GM04503 (cell line): ENCODE measurements around the gene EHMT1.
"Not testable (repeated sequence)": the region's sequence is repeated elsewhere in the genome, so short reads cannot be mapped to it uniquely, and the experiment has no call there.

ENCODE experiments used
- DNase-seq: peaks from one replicate; pipeline ENCODE4 v3.0.0-alpha.2; 2012; ENCODE audit warnings: low read depth

The EHMT1 gene

DNA sequence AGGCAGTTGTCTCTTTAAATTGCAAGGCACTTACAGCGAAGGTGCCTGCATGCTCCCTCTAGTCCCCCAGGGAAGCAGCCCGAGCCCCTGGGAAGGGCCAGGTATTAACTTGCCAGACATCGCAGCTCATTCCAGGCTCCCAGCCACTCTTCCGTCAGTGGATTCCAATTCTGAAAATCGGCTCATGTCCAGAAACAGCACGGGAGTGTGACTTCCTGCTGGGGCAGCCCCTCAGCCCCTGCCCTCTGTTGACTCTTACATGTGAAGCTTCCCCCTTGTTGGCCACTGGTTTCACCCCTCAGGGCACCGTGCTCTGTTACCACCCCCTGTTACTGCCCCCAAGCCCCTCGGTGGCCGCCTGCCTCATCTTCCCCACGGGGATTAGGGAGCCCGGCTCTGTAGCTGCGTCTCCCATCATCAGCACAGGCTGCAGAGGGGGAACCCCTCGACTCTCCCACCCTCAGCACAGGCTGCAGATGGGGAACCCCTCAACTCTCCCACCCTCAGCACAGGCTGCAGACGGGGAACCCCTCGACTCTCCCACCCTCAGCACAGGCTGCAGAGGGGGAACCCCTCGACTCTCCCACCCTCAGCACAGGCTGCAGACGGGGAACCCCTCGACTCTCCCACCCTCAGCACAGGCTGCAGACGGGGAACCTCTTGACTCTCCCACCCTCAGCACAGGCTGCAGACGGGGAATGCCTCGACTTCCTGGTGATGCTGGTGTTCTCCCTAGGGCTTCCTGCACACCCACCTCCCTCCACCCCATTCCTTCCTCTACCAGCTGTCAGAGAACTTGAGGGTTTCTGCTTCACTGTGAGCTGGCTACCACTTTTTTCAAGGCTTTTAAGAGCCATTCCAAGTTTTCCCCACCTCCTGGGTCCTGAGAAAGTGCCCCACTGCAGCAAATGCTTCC lies 247.7 kb downstream of the EHMT1 start:
- no peak for DNase-seq

DNA sequence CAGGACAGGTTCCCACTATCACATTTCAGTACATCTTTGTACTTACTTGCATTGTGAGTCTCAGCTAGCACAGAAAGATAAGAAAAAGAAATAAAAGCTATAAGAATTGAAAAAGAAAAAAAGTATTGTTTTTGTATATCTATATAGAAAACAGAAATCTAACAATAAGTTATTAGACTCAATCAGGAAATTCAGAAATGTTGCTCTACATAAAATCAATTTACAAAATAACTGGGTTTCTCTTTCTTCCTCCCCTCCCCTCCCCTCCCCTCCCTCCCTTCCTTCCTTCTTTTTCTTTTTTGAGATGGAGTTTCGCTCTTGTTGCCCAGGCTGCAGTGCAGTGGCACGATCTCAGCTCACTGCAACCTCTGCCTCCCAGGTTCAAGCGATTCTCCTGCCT lies 251.6 kb downstream of the EHMT1 start:
- DNase-seq = no peak

DNA sequence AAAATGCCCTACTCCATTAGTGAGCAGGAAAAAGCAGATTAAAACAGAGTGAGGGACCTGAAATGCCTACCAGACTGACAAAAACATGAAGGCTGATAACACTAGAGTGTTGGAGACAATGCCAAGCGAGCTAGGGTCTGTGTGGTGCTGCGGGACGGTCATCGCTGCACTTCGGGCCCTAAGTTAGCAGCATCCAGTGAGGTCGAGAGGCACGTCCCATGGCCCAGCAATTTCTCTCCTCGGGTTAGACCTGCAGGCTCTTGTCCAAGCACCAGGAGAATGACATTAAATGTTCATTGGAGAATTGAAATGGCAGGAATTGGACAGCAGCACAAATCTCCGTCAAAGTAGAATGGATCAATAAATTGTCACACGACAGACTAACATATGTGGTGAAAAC lies 253.5 kb downstream of the EHMT1 start:
- no peak for DNase-seq

DNA sequence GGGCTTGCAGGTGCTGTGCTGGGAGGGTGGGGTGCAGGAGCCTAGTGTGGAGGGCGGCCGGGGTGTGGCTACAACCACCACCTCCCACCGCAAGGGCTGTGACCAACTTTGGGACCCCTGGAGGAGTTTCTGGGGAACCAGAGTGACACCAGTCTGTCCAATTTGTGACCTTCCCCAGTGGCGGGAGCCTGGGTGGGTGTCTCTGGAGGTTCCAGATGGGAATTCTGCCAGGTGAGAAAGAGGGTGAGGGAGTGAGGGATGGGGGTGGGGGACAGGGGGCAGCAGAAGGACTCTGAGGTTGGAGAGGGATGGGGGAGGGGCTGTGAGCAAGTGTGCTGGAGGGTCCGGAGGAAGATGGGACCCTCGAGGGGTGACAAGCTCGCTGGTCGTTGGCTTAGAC lies 254.6 kb downstream of the EHMT1 start:
- no peak for DNase-seq

DNA sequence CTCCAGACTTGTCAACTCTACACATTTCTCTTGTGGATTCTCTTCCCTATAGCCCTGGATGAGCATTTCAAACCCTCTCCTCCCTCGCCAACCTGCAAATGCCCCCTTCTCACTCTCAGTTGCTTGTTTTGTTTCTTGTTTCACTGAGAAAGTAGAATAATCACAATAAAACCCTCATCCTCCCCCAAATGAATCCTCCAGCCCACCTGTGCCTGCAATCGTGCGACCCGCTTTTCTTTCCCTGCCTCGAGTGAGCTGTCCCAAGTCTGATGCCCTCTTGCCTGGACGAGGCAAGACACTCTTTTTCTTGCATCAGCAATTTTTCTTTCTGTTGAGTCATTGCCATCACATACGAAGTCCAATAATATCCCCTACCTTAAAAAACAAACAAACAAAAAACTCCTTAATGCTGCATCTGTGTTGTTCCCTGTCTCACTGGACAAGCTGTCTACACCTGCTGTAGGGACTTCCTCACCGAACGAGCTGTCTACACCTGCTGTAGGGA lies 255.1 kb downstream of the EHMT1 start:
- DNase-seq = no peak

DNA sequence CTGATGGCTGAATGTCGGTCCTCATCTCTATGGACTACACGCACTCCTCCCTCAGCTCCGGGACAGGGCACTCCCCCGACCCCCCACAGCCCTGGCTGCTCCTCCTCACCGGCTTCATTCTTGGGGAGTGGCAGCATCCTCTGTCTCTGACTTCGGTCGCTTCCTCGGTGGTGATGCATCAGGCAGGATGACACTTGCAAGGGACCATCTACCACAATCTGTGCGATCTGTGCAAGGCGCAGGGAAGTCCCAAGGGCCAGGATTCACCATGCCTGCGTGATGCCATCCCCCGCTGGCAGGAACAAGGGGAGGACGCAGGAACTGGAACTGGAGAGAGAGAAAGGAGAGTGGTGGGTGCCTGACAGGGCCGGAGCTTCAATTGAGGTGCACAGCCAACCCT lies 256.5 kb downstream of the EHMT1 start:
- DNase-seq = no peak

DNA sequence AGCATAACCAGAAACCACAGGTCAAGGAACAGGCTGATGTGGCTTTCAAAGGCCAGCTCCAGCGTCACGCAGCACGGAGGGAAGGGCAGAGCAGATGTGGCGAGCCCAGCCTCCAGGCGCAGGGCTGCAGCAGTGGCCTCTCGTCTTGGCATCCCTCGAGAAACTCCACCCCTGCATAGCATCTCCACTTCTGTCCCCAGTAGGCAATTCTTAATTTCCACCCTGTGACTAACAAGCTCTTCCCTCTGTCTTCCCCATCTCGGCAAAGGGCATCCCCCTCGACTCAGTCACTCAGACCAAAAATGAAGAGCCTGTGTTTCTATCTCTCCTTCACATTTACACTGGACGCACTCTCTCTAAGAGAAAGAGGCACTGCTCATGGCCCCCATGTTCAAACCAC lies 257.0 kb downstream of the EHMT1 start:
- DNase-seq = no peak

DNA sequence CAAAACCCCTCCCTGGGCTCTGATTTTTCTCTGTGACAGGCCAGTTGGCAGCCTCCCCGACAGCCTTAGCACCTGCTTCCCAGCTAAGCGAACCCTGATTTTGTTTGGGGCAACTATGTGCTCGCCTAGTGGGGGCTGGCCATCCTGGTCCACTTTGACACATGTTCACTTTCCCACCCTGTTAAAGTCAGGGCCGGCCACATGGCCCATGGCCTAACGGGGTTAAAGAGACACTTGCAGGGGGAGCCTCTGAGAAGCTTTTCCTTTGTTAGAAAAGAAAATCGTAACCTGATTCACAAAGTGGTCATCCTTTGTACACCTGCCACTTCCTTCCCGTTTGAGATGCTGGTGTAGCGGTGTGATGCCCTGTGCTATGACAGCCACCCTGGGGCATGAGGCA lies 257.5 kb downstream of the EHMT1 start:
- DNase-seq = no peak

DNA sequence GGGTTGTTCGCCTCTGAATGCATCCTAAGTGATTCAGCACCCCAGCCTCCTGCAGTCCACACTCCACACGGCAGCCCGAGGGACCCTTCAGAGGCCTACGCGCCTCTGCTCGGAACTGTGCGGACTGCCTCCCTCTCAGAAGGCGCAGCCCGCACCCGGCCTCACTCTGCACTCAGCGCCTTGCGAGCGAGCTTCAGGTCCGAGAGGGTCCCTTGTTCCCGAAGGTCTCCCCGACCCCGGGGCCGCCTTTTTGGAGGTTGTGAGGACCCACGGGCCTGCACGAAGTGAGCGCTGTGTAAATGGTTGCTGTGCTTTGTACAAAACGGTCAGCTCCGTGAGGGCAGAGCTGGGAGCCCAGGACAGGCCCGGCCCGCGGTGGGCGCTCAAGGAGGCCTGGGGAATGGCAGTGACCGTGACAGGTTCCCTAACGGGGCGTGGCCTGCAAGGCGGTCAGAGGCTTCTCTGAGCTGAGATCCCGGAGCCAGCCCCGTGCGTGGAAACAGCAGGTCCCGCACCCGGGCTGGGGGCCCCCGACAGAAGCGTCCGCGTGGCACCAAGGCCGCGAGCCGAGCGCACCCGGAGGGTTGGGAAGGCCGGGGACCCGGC lies 258.1 kb downstream of the EHMT1 start:
- DNase-seq = no peak

DNA sequence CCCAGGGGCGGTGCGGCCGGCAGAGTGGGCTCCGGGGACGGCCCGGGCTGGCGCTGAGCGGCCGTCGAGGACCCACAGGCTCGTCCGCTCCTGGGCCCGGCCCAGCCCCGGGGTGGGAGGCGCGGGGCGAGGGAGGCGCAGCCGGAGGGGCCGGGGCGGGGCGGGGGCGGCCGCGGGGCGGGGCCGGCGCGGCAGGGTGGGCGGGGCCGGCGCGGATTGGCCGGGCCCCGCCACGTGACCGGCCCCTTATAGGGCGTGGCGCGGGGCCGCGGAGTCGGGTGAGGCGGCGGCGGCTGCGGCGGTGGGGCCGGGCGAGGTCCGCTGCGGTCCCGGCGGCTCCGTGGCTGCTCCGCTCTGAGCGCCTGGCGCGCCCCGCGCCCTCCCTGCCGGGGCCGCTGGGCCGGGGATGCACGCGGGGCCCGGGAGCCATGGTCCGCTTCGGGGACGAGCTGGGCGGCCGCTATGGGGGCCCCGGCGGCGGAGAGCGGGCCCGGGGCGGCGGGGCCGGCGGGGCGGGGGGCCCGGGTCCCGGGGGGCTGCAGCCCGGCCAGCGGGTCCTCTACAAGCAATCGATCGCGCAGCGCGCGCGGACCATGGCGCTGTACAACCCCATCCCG lies 258.8 kb downstream of the EHMT1 start, which contains the start of gene CACNA1B:
Gene CACNA1B, plus strand, starts transcription at position 277 of the 617 bp plus-strand sequence. Its CDS starts 152 bp downstream, at position 429.
- not testable (repeated sequence) for DNase-seq

DNA sequence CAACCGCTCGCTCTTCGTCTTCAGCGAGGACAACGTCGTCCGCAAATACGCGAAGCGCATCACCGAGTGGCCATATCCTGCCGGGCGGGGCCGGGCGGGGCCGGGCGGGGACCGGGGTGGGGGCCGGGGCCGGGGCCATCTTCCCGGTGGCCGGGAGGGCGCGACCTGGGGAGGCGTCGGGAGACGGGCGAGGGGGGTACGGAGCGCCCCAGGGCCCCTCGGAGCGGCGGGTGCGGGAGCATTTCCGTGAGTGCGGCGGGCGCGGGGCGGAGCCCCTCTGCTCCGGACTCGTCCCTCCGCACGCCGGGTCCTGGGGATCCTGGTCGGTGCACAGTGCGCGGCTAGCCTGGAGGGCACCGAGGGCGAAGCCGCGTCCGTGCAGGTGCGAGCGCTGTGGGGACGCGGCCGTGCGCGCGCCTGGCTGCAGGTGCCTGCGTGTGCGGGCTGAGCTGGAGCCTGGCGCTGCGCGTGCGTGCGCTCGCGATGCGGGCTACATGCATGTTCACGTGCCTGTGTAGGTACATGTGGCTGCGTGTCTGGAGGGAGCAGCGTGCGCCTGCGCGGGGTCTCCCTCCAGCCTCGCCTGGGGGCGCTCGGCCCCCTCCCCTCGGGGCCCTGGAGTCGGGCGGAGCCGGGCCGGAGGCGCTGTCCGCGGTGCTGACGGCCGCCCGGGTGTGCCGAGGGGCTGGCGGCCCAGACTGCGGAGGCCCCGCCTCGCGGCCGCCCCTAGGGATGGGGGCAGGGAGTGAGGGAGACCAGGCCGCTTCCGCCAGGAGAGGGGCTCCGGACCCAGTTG lies 259.5 kb downstream of the EHMT1 start:
- no peak for DNase-seq

DNA sequence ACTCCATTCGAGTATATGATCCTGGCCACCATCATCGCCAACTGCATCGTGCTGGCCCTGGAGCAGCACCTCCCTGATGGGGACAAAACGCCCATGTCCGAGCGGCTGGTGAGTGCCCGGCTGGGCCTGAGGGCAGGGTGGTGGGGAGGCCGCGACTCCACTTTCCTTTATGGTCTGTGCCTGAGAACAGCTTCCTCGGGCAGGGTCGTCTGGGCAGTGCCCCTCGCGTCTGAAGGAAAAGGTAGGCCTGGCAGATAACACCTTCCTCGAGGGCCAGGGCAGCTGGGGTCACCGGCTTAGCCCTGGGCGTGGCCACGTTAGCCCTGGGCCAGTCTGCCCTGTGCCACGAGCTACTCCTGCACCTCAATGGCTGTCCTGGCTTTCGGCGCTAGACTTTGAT lies 260.2 kb downstream of the EHMT1 start:
- no peak for DNase-seq

DNA sequence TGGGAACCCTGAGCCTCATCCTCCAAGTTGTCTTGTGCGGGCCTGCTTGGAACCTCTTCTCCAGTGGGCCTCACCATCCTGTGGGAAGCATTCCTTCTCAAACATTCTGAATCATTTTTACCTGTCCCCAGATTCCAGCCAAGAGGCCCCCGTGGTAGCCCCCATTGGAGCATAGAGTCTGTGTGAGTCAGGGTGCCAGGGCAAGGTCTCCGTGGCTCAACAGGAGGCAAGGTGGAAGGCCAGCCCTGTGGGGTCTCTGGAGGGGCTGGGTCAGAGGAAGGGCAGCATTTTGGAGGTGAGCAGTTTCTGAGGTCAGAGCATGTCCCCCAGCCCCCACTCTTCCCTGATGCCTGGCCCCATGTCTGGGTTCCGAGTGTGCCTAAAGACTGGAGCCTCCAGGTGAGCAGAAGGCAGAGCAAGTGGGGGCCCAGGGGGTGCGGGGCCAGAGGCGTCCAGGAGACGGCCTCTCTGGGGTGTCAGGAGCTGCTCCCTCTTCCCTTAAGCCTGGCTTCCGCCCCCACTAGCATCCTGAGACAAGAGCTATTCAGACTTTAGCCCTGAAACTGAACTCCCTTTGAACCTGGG lies 260.9 kb downstream of the EHMT1 start:
- no peak for DNase-seq

DNA sequence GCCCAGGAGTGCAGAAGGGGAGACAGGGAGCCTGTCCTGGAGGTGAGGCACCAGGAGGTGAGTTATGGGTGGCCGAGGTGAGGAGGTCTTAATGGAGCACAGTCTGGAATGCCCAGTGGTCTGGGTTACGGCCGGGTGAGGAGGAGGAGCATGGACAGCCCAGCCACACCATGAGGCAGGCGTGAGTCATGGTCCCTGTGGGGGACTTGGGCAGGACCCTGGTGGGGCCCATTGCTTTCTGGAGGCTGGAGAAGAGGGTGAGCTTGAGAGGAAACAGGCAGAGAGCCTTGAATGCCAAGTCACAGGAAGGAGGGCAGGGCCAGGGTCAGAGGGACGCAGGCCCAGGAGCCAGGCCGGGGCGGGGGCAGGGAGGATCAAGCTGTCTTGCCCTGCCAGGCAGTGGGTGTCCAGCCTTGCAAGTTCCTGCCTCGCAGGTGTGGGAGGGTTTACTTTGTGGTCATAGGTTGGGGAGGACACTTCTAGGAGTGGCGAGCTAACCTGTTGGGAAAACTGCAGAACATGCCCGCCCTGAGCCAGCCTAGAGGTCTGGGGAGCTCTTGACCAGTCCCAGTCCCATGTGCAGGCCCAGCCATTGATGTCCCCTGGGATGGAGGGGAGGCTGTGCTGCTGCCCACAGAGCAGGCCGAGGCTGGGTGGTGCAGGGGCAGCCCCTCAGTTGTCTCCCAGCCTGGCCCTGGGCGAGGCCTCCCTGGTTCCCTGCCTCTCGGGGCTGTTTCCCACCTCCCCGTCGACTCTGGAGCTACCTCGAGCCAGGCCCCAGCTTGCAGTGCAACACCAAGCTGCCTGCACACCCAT lies 261.6 kb downstream of the EHMT1 start:
- DNase-seq = no peak

DNA sequence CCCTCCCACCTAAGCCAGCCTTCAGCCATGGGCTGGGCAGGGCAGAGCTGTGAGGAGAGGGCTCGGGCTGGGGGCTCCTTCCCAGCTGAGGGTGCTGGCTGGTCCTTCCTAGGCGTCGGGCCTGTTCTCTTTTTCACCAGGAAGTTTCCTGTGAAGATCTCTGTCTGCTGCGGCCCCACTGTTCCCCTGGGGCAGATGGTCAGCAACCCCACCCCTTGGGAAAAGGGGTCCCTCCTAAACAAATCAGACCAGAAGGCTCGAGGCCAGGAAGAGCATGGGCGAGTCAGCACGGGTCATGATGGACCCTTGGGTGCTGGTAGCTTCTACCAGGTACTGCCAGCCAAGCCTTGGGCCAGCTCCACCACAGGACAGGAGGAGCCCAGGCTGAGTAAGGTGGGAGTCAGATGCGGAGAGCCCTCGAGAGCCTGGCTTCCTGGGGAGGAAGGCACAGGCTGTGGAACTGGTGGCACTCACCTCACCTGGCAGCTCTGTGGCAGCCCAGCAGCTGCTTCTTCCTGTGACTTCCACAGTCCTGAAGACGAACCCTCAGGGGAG lies 262.2 kb downstream of the EHMT1 start:
- DNase-seq = no peak

DNA sequence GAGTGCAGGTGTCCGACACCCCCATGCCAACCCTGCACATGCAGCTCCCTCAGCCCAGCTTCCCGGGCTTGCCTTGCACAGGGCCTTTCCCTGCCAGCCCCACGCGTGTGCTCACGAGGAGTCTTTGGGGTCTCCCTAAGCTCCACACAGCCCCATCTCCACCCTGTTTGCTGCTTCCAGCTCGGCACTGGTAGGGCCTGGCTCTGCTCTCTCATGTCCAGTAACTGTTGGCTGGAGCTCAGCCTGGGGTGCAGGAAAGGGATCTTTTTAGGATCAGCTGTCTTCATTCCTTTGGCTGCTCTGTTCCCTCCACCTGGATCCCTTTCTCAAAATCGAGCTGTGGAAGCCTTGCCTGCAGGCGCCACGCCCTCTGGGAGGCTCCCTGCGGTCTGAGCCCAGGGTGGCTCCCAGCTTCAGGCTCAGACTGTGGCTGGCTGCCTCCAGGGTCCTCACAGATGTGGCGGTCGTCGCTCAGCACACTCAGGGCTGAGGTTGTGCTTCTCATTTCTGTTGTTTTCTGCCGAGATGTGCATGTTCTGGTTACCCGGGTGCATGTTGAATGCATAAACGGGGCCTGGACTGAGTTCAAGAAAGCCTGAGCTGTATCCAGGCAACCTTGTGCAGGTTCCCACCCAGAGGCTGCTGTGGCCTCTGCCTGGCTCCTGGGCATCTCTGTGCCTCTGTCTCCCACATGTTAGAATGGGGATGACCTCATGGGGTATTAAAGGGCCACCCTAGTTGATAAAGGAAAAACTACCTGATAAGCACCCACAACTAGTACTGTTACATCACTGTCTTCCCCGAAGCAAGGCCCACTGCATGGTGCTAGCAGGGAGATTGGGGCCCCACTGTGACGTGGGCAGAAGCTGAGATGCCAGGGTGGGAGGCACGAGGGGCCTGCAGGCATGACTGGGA lies 263.0 kb downstream of the EHMT1 start:
- DNase-seq = no peak

DNA sequence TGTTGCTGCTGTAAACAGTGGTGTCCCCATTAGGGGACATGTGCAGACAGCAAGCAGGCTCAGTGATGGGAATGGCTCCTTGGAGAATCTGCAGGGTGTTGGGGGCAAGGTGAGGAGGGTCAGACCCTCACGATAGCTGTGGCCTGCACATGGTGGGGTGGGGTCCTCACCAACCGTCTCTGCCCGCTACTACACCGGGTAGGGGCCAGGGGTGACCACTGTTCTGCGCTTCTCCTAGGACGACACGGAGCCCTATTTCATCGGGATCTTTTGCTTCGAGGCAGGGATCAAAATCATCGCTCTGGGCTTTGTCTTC lies 263.7 kb downstream of the EHMT1 start:
- no peak for DNase-seq

DNA sequence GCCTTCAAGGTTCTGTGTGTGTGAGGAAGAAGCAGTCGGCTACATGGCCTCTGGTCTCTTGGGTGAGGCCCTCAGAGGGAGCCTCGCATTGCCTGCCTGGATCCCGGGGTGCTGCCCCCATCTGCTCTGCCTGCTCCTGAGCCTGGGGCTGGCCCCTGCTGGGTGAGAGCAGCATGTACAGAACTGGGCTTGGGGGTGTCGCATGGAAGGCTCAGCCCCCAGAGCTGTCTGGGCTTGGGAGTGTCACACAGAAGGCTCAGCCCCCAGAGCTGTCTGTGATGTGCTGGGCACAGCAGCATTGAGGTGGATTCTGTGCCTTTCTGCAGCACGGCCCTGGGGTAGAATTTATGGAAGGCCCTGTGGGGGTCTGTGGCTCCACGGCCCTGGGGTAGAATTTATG lies 265.2 kb downstream of the EHMT1 start:
- DNase-seq = not testable (repeated sequence)

DNA sequence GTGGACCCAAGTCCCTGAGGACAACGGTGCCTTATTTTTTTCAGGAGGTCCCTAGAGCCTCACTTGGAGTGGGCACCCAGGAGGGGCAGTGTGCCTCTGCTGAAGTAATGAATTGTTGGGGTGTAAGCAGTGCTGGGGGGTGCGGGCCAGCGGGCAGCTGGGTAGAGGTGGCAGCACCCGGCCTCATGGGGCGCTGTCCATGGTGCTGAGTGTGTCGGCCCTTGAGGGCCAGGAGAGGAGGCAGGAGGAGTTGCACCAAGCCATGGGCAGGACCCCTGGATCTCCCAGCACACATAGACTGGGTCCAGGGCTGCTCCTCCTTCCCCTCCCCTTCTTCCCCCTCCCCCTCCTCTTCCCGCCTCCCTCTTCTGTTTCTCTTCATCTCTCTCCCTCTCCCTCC lies 265.7 kb downstream of the EHMT1 start:
- not testable (repeated sequence) for DNase-seq

DNA sequence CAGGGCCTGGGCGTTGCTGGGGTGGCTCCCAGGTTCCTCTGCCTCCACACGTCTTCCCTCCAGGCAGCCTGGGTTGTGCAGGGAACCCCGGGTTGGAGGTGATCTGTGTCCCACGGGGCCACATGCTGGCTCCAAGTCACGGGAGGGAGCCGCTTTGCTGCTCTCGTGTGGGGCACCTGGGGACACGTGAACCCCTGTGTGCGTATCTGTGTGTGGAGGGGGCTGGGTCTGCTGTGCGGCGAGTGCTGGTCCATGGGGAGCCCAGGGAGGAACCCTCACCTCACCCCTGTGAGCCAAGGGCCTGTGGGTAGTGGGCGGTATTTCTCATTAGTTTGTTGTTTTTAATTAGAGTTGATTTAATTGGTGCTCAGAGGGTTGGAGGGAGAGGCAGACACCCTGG lies 266.3 kb downstream of the EHMT1 start:
- not testable (repeated sequence) for DNase-seq
